Naive thymus-derived CD4-positive, alpha-beta T cell (primary cell): ENCODE data around the gene SCNN1B. TPM values are rescaled to one million over a fixed set of nuclear protein-coding genes. Genes with fewer than 3 reads are reported as not detected.

Source experiments
- ATAC-seq: fragments of 150-1000 bp; cut with Tn5 transposase; 2 replicates; pipeline ENCODE4 v1.10.0; 2021; ENCODE audit warnings: mild to moderate bottlenecking, moderate library complexity
- CTCF ChIA-PET: fragments of 350-600 bp; sonication (Branson Sonifier 250); formaldehyde crosslinking; loops from one replicate; lab custom pipeline; 2021; ENCODE audit warnings: antibody characterized with exemption; lab: Charles Lee
- POLR2A ChIA-PET: fragments of 350-600 bp; sonication (Branson Sonifier 250); formaldehyde crosslinking; loops from one replicate; lab custom pipeline; 2021; ENCODE audit warnings: antibody characterized with exemption, inconsistent platforms; lab: Charles Lee
- DNase-seq, 9 donors: peaks; one replicate each; pipeline versions ENCODE4 v3.0.0 to v3.0.0-alpha.2; 2020 to 2022; ENCODE audit warnings: mixed read lengths in 1 of 9
- H3K27ac ChIP-seq: one replicate; pipeline ENCODE4 v1.7.0; 2013; ENCODE audit warnings: mild to moderate bottlenecking, low read depth, low read length, moderate library complexity
- H3K27me3 ChIP-seq, 2 donors: one replicate each; pipeline ENCODE4 v1.7.0; 2013; ENCODE audit warnings: low read length in 2 of 2, mild to moderate bottlenecking in 2 of 2, moderate library complexity in 2 of 2; ENCODE audit not compliant: control insufficient read depth in 2 of 2, insufficient read depth in 2 of 2
- H3K36me3 ChIP-seq, 3 experiments: 1 replicate in 2 of 3; 2 replicates in 1 of 3; pipeline ENCODE4 v1.7.0; 2013; ENCODE audit warnings: low read length in 3 of 3, mild to moderate bottlenecking in 3 of 3, moderate library complexity in 1 of 3; ENCODE audit not compliant: insufficient read depth in 3 of 3, control insufficient read depth in 2 of 3
- H3K4me1 ChIP-seq, 2 donors: one replicate each; pipeline ENCODE4 v1.7.0; 2013; ENCODE audit warnings: low read length in 2 of 2, mild to moderate bottlenecking in 2 of 2, moderate library complexity in 1 of 2; ENCODE audit not compliant: control insufficient read depth in 2 of 2, insufficient read depth in 2 of 2
- H3K4me3 ChIP-seq: 2 replicates; pipeline ENCODE4 v1.7.0; 2013; ENCODE audit warnings: mild to moderate bottlenecking, low read length
- H3K9me3 ChIP-seq, 3 experiments: 1 replicate in 2 of 3; 2 replicates in 1 of 3; pipeline ENCODE4 v1.7.0; 2013; ENCODE audit warnings: low read length in 3 of 3; ENCODE audit not compliant: control insufficient read depth in 2 of 3
- H3K27ac Mint-ChIP-seq, 9 donors: one replicate each; pipeline ENCODE4 v1.8.0; 2020 to 2022; ENCODE audit warnings: mixed read lengths in 9 of 9, mild to moderate bottlenecking in 8 of 9, moderate library complexity in 5 of 9, inconsistent platforms in 2 of 9
- H3K27me3 Mint-ChIP-seq, 5 donors: one replicate each; pipeline ENCODE4 v1.8.0; 2021 to 2022; ENCODE audit warnings: mixed read lengths in 5 of 5, mild to moderate bottlenecking in 1 of 5
- H3K36me3 Mint-ChIP-seq, 5 donors: one replicate each; pipeline ENCODE4 v1.8.0; 2020 to 2022; ENCODE audit warnings: mixed read lengths in 5 of 5, mild to moderate bottlenecking in 3 of 5, inconsistent platforms in 1 of 5
- H3K4me1 Mint-ChIP-seq, 7 donors: one replicate each; pipeline ENCODE4 v1.8.0; 2020 to 2022; ENCODE audit warnings: mixed read lengths in 7 of 7, mild to moderate bottlenecking in 3 of 7, inconsistent platforms in 1 of 7
- H3K4me3 Mint-ChIP-seq, 10 donors: one replicate each; pipeline ENCODE4 v1.8.0; 2020 to 2022; ENCODE audit warnings: mild to moderate bottlenecking in 10 of 10, mixed read lengths in 10 of 10, moderate library complexity in 6 of 10, inconsistent platforms in 2 of 10
- H3K9me3 Mint-ChIP-seq, 11 donors: one replicate each; pipeline ENCODE4 v1.8.0; 2020 to 2022; ENCODE audit warnings: mixed read lengths in 11 of 11, mild to moderate bottlenecking in 4 of 11, inconsistent platforms in 1 of 11, moderate library complexity in 1 of 11
- intact Hi-C, 2 donors: fragments of 100-400 bp; cut with micrococcal nuclease; formaldehyde crosslinking; loops; one replicate each; pipeline ENCODE4 v1.15.1; 2023
- polyA plus RNA-seq, 2 donors: library from polyadenylated mRNA; unstranded; fragments of 300-500 nt; fragmentation: Illumina TruSeq; gene quantifications; one replicate each; pipeline ENCODE4 v1.2.3, GENCODE V29; 2021
- total RNA-seq, 6 experiments: library from RNA in 5 of 6; stranded (reverse) in 5 of 6; gene quantifications; 1 replicate in 5 of 6; 2 replicates in 1 of 6; pipeline ENCODE4 v1.2.3 and lab custom pipeline; 2021 to 2026

The SCNN1B gene
- total and polyA plus RNA-seq, 7 experiments from 2014 or later, result not detected

DNA sequence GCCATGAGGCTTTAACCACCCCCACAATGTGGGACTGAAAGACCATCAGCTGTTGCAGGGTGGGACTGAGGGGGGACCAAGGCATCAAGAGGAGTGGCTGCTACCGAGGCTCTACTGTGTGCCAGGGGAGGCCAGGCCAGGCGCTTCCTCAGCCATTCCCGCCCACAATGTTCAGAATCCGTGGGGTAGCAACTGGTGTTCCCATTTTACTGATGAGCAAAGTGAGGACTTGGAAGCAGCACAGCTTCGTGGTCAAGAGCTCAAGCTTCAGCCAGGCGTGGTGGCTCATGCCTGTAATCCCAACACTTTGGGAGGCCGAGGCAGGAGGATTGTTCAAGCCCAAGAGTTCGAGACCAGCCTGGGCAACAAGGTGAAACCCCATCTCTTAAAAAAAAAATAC, 65.9 kb downstream of the SCNN1B start:
- ATAC-seq, result no peak
- ChIA-PET POLR2A (no interaction called here), CTCF (no interaction called here)

DNA sequence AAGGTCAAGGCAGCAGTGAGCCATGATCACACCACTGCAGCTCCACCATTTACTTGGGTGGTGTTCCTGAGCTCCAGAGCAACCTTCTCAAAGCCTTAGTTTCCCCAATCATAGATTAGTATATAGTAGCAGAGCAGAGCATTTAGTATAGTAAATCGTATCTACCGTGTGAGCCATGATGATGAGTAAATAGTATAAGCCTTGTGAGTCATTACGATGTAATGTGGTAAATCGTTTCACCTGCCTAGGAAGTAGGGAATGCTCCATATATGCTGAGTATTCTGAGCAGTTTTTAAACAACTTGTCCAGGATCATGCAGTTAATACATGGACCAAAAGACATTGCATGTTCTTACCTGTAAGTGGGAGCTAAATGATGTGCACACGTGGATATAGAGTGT, 66.4 kb downstream of the SCNN1B start:
- Mint-ChIP-seq H3K9me3 (no peaks in the 10 kb centered on the region), H3K36me3 (no peaks in the 10 kb centered on the region), H3K4me3 (no peak overlapping the region), H3K27me3 (peaks cover 2 to 9% (median 7%) of the 10 kb centered on the region in 5 donors), H3K4me1 (peaks cover 6 to 18% (median 10%) of the 10 kb centered on the region in 7 donors), H3K27ac (no peak overlapping the region)
- Histone ChIP-seq H3K4me1 (no peaks in the 10 kb centered on the region), H3K9me3 (no peaks in the 10 kb centered on the region), H3K27me3 (no peaks in the 10 kb centered on the region), H3K27ac (no peak overlapping the region), H3K4me3 (no peak overlapping the region), H3K36me3 (no peaks in the 10 kb centered on the region)
- POLR2A ChIA-PET, result no interaction called here
- ATAC-seq (no peak), DNase-seq (no peak)
- intact Hi-C loops, result no loop called here
- CTCF ChIA-PET, result no interaction called here

More for the DNA sequence above, 65.9 kb downstream of the SCNN1B start:
- DNase-seq, result no peak
- Mint-ChIP-seq H3K36me3 (no peaks in the 10 kb centered on the region), H3K4me3 (no peak overlapping the region), H3K9me3 (no peaks in the 10 kb centered on the region), H3K27me3 (peaks cover 2 to 7% (median 6%) of the 10 kb centered on the region in 5 donors), H3K27ac (no peak overlapping the region), H3K4me1 (peaks cover 6 to 18% (median 10%) of the 10 kb centered on the region in 7 donors)
- Histone ChIP-seq H3K4me3 (no peak overlapping the region), H3K27me3 (no peaks in the 10 kb centered on the region), H3K36me3 (no peaks in the 10 kb centered on the region), H3K4me1 (no peaks in the 10 kb centered on the region), H3K27ac (no peak overlapping the region), H3K9me3 (no peaks in the 10 kb centered on the region)
- intact Hi-C loops, result no loop called here

DNA sequence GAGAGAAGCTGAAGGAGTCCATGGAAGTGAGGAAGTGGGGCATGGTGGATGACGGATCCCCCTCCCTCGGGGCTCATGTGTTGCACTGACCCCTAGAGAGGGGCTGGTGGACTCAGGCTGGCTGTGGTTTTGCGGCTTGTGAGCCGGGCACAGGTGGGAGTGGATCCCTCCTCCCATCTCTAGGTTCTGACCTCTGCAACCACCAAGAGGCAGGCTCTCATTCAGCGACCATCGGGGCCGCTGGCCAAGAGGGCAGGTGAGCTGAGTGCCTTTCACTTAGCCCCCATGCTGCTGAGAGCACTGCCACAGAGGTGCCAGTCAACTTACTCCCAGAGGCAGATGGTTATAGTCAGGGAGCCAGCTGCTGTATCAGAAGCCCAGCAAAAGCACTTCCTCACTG, 67.3 kb downstream of the SCNN1B start:
- H3K27me3 ChIP-seq, result no peaks in the 10 kb centered on the region
- no peaks in the 10 kb centered on the region for H3K4me1 ChIP-seq
- peaks cover 0 to 12% (median 8%) of the 10 kb centered on the region in 5 donors for H3K27me3 Mint-ChIP-seq
- DNase-seq (no peak), ATAC-seq (no peak)
- no peak overlapping the region for H3K27ac Mint-ChIP-seq
- ChIA-PET CTCF (no interaction called here), POLR2A (no interaction called here)
- no peak overlapping the region for H3K27ac ChIP-seq
- no peak overlapping the region for H3K4me3 ChIP-seq
- H3K9me3 ChIP-seq, result no peaks in the 10 kb centered on the region
- H3K4me3 Mint-ChIP-seq, result no peak overlapping the region
- no peaks in the 10 kb centered on the region for H3K36me3 Mint-ChIP-seq
- H3K4me1 Mint-ChIP-seq, result peaks cover 6 to 14% (median 10%) of the 10 kb centered on the region in 7 donors
- H3K9me3 Mint-ChIP-seq, result no peaks in the 10 kb centered on the region
- intact Hi-C loops, result no loop called here
- H3K36me3 ChIP-seq, result no peaks in the 10 kb centered on the region

DNA sequence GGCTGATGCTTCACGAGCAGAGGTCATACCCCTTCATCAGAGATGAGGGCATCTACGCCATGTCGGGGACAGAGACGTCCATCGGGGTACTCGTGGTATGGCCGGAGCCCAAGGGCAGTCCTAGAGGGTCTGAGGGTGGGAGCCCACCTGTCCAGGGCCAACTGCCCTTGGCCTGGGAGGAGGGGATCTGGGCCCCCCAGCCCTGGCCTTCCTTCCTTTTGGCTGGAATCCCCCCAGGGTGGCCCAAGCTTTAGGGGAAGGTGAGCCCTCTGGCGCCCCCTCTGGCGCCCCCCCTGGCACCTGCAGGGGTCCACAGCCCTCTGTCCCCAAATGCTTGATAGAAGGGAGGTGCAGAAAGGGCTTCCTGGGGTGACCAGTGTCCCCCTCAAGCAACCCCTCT, 69.3 kb downstream of the SCNN1B start:
- Histone ChIP-seq H3K9me3 (no peaks in the 10 kb centered on the region), H3K27ac (no peak overlapping the region), H3K4me1 (no peaks in the 10 kb centered on the region), H3K27me3 (no peaks in the 10 kb centered on the region), H3K36me3 (no peaks in the 10 kb centered on the region), H3K4me3 (no peak overlapping the region)
- ChIA-PET CTCF (no interaction called here), POLR2A (no interaction called here)
- no peak overlapping the region for H3K4me3 Mint-ChIP-seq
- no peaks in the 10 kb centered on the region for H3K36me3 Mint-ChIP-seq
- intact Hi-C loops, result no loop called here
- peaks cover 0 to 3% (median 0%) of the 10 kb centered on the region in 7 donors for H3K4me1 Mint-ChIP-seq
- DNase-seq (no peak), ATAC-seq (no peak)
- peaks cover 0 to 12% (median 8%) of the 10 kb centered on the region in 5 donors for H3K27me3 Mint-ChIP-seq
- H3K9me3 Mint-ChIP-seq, result no peaks in the 10 kb centered on the region
- no peak overlapping the region for H3K27ac Mint-ChIP-seq

DNA sequence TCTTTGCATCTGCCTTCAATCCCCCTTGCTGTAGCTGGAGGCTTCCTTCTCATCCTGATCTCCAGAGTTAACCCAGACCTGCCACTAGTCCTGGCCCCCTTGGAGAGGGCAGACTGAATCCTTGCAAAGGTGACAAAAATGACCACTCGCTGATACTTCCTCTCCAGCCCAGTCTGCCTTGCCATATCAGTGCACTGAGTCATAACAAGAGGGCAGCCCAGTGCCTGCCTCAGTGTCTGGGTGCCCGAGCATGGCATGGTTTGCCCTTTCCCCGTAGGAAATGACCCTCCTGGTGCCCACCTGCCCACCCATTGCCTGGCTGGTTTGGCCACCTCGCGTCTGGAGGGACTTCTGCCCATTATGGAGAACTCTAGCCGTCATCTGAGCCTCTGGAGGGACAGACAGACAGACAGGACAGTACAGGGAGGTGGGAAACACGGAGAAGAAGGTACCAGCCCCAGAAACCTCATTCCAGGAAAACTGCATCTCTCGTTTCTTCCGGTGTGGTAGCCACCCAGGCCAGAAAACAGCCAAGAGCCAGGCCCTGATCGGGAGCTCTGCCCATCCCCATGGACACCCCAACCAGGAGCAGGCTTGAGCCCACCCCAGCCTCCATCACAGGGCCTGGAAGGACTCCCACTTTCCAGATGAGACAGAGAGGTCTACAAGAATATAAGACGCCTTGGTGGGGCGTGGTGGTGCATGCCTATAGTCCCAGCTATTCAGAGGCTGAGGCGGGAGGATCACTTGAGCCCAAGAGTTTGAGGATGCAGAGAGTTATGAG, 71.5 kb downstream of the SCNN1B start:
- peaks cover 0 to 12% (median 8%) of the 10 kb centered on the region in 5 donors for H3K27me3 Mint-ChIP-seq
- peaks cover 0 to 3% (median 0%) of the 10 kb centered on the region in 7 donors for H3K4me1 Mint-ChIP-seq
- Histone ChIP-seq H3K4me1 (no peaks in the 10 kb centered on the region), H3K27me3 (no peaks in the 10 kb centered on the region), H3K4me3 (no peak overlapping the region), H3K36me3 (no peaks in the 10 kb centered on the region), H3K9me3 (no peaks in the 10 kb centered on the region), H3K27ac (no peak overlapping the region)
- H3K36me3 Mint-ChIP-seq, result no peaks in the 10 kb centered on the region
- DNase-seq (no peak), ATAC-seq (no peak)
- intact Hi-C loops, result no loop called here
- POLR2A ChIA-PET, result no interaction called here
- CTCF ChIA-PET, result no interaction called here
- no peaks in the 10 kb centered on the region for H3K9me3 Mint-ChIP-seq
- no peak overlapping the region for H3K27ac Mint-ChIP-seq
- H3K4me3 Mint-ChIP-seq, result no peak overlapping the region

DNA sequence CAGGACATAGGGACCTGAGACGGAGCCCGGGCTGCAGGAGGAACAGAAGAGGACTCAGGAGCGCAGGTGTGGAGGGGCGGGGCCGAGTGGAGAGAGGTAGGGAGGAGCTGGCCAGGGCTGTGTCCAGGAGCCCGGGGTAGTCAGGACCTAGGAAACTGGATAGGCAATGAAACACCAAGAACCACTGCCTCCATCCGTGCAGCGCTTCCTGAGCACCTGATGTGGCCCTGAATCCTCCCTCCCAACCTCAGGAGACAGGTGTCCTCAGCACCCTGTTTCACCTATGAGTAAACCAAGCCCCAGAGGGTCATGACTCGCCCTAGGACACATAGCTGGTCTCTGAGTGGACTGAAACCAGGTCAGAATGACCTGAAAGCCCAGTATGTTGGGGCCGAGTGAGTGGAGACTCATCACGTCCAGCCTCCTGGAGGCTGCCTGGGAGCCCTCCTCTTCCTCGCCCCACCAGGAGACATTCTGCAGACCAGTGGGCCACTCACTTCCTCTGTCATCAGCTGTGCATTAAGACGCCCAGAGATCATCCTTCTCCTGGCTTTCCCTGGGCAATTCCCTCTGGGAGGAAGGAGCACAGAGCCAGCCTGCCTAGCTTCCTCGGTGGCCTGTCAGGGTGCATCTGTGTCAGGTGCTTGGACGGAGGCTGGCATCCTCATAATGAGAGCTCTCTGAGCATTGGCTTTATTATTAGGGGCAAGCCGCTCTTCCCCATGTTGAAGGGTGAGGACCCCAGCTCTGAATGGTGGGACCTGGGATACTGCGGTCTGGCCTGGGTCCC, 72.8 kb downstream of the SCNN1B start:
- ATAC-seq (no peak), DNase-seq (no peak)
- ChIA-PET CTCF (no interaction called here), POLR2A (no interaction called here)
- H3K27ac Mint-ChIP-seq, result no peak overlapping the region
- intact Hi-C loops, result no loop called here
- H3K9me3 ChIP-seq, result no peaks in the 10 kb centered on the region
- H3K36me3 ChIP-seq, result no peaks in the 10 kb centered on the region
- H3K4me3 ChIP-seq, result no peak overlapping the region
- peaks cover 0 to 3% (median 0%) of the 10 kb centered on the region in 7 donors for H3K4me1 Mint-ChIP-seq
- no peaks in the 10 kb centered on the region for H3K4me1 ChIP-seq
- no peak overlapping the region for H3K27ac ChIP-seq
- peaks cover 0 to 16% (median 8%) of the 10 kb centered on the region in 5 donors for H3K27me3 Mint-ChIP-seq
- no peaks in the 10 kb centered on the region for H3K36me3 Mint-ChIP-seq
- H3K27me3 ChIP-seq, result no peaks in the 10 kb centered on the region
- no peaks in the 10 kb centered on the region for H3K9me3 Mint-ChIP-seq
- H3K4me3 Mint-ChIP-seq, result no peak overlapping the region
